Renal pelvis (tissue), 4 donors: ENCODE results near the gene ARHGEF26. TPM values are rescaled to one million over a fixed set of nuclear protein-coding genes. Genes with fewer than 3 reads are reported as not detected.

Experiments used
- DNase-seq: peaks from one replicate; pipeline ENCODE4 v3.0.0-alpha.2; 2013
- polyA plus RNA-seq, 3 donors: library from polyadenylated mRNA; unstranded; fragments of 120-200 nt; gene quantifications; one replicate each; pipeline ENCODE4 v1.2.1, GENCODE V29; 2013; ENCODE audit not compliant: insufficient read length in 3 of 3

The ARHGEF26 gene
- polyA plus RNA-seq, 3 donors, result 13.4 to 17.0 (median 16.6) TPM

DNA sequence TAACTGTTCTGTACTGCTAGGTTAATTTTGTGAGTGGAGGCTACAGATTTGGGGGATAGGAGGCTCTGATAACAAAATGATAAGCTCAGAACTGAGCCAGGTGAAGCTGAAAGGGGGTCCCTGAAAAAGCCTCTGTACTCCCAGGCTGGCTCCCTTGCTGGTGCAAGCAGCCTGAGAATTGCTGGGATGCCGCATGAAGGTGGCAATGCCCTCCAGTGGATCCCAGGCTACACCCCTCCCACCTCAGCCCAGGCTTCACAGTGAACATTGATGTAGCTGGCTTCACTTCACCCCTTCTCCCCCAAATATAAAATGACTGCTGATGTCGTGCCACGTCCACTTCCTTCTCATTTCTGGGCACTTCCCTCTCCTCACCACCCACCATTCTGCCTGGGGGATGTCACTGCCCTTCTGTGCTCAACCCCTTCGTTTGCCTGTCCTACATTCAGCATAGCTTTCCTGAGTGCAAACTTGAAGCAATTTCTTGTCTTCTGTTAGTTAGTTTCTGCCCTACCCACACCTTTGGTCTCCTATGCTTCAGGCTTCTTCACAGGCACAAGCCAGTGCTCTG is 9.7 kb upstream of the ARHGEF26 start:
- no peak for DNase-seq

DNA sequence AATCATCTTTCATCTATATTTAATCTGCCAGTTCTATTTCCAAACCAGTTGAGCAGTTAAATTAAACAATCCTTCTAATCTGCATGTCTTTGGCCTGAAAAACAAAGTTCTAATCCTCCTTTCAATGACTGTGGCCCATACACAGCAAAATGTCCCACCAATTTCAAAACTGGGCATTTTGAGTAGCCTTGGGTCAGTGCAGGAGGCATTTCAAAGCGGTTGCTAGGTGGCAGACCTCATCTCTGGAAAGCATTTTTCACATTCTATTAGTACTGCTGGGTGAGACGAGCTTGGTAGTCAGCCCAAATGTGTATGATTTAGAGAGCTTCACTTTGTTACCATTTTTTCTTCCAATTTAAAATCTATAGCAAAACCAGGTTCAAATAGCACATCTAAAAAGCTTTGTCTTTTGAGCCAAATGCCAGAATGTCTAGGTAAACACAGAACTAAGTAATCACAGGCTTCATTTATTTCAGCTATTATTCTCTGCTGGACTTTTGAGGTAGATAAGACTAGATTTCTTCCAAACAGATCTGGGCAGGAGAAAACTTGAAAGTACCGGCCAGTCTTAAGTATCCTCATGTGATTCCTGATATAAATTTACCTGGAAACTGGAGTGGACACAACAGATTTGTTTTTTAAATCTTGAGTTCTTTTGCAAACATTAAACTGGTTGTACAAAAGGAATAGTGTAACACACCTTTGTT is 8.9 kb upstream of the ARHGEF26 start:
- no peak for DNase-seq

DNA sequence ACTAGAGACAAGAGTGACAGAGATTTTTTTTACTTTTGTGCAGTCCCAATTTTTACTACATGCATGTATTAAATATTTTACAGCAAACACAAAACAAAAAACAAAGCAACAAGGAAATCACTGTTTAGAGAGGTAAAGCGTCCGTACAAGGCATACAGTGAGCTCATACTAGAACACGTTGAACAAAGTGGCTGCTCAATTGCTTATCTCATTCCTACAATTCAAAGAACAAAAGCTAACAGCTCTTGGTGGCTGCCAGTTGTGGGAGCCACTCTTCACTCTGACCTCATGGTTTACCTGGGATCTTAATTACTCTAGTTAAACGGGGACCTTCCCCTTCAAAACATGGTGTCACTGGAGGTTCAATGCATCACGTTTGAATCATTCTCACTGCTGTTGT is 7.6 kb upstream of the ARHGEF26 start:
- no peak for DNase-seq

DNA sequence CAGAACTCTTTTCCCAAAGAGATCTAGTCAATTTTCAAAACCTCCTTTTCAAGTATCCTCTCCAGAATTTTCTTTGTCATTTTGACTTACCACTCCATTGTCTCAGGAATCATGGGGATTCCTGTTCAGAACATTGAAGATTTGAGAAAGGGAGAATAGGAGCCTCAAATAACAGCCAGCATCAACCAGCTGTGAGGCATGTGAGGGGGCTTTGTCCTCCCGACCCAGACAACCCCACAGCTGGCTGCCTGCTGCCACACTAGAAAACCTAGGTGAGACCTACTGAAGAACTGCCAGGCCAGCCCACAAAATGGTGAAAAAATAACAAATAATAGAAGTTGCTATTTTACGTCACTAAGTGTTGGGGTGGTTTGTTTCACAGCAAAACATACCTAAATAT is 5.9 kb upstream of the ARHGEF26 start:
- DNase-seq, result no peak

DNA sequence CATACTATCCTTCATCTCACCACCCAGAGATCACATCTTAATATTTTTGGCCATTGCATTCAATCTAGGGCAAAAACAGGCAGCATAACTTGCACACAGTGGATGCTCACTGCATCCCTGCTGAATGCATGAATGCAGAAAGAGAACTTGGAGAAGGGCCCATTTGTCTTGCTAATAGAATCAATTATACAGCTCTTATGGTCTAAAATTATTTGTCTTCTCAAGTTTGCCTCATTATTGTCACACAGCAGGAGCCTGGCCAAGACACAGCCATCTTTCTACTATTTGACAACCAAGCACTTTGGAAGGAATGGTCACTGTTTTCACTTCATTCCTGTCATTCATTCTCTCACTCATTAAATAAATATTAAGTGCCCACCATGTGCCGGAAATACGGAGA is 1.2 kb upstream of the ARHGEF26 start:
- no peak for DNase-seq

DNA sequence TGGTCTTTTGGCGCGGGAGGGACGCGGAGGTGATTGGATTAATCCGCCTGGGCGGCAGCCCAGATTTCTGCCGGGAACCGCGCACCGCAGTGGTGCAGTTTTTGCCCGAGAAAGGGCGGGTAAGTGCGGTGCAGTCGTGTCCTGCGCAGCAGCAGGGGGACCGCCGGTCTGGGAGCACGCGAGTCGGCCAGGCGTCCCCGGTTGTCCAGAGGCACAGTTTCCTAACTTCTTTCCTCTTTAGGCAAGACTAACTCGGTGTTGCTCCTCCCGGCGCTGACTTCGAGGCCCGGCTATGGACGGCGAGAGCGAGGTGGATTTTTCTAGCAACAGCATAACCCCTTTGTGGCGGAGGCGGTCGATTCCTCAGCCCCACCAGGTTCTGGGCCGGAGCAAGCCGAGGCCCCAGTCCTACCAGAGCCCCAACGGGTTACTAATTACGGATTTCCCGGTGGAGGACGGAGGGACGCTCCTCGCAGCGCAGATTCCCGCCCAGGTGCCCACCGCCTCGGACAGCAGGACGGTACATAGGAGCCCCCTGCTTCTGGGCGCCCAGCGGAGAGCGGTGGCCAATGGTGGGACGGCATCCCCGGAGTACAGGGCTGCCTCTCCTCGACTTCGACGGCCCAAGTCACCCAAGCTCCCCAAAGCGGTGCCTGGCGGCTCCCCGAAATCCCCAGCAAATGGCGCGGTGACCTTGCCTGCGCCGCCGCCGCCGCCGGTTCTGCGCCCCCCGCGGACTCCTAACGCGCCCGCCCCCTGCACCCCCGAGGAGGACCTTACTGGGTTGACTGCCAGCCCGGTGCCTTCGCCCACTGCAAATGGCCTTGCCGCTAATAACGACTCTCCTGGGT is 736 bp downstream of the ARHGEF26 start:
- peak; percentile 36 for DNase-seq

DNA sequence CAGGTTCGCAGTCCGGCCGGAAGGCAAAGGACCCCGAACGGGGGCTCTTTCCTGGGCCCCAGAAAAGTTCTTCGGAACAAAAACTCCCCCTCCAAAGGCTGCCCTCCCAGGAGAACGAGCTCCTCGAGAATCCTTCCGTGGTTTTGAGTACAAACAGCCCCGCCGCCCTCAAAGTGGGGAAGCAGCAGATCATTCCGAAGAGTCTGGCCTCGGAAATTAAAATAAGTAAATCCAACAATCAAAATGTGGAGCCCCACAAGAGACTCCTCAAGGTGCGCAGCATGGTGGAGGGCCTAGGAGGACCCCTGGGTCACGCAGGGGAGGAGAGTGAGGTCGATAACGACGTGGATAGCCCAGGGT is 1.3 kb downstream of the ARHGEF26 start:
- DNase-seq, result no peak

DNA sequence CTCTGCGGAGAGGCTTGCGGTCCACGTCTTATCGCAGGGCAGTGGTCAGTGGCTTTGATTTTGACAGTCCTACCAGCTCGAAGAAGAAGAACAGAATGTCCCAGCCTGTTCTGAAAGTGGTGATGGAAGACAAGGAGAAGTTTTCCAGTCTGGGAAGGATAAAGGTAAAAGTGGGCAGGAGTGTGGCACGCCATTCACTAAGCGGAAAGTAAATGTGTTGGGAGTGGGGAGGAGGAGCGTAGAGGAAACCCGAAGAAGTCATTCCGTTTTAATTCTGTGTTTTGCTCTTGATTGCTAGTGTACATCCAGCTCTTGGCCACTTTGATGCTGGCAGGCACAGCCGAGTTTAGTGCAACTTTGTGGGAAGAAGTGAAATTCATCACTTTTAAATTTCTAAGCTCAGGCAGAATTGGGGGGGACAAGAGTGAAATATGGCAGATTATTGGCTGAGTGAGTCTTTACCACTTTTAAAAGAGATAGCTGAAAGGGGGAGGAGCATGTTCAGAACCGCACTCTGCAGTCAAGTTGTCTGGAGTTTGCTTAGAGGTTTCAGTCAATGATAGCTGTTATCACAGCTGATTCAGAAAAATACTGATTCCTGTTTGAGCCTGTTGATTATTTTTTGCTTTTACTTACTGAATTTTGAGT is 1.8 kb downstream of the ARHGEF26 start:
- peak; percentile 23 for DNase-seq

DNA sequence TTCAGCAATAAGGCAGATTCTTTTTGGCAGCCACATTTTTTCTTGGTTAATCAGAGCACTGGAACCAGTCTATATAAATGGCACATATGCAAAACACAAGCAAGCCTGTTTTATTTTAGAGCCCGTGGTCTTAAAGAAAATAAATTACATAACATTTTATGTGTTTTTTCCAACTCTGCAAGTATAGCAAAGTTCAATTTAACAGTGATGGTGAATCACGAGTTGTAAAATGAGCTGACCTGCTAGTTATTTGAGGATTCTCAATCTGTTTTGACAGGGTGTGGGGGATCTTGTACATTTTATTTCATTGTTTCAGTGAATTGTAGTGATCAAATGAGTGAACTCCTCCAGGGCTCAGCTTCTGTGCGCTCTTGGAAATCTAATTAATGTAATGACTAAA is 2.7 kb downstream of the ARHGEF26 start:
- DNase-seq, result no peak

DNA sequence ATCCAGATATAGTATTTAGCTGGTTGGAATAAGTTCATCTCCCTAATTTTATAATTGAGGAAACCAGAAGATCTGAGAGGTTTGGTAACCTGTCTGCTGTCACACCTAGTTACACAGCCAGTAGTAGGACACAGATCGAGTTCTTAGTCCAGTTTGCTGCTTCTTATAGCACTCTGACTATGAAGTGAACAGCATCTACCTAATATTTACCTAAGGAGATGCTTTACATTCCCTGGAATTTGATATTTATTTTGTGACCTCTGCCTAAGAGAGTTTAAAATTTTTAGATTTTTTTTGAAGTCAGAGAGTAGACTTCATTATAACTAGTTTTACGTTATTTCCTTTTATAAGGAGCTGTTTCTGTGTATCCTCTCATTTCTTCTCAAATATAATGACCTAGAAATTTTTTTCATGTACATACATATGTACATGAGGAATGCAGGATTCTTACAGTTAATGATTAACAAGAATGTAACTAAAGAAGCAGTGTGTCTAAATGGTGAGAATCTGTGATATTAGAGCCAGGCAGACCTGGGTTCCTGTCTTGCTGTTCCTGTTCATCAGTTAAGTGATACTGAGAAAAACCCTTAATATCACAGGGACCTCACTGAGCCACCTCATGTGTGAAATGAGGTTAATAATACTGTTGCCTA is 4.3 kb downstream of the ARHGEF26 start:
- no peak for DNase-seq

DNA sequence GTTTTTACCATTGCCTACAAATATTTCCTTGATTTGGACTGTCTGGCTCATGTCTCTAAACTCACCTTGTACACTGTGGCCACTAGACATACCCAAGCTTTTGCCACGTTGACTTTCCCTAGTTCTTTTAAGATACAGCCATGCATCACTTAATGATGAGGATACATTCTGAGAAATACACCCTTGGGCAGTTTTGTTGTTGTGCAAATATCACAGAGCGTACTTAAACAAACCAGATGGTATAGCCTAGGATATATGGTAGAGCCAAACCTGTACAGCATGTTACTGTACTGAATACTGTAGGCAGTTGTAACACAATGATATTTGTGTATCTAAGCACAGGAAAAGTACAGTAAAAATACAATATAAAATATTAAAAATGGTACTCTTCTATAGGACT is 5.5 kb downstream of the ARHGEF26 start:
- DNase-seq, result no peak

DNA sequence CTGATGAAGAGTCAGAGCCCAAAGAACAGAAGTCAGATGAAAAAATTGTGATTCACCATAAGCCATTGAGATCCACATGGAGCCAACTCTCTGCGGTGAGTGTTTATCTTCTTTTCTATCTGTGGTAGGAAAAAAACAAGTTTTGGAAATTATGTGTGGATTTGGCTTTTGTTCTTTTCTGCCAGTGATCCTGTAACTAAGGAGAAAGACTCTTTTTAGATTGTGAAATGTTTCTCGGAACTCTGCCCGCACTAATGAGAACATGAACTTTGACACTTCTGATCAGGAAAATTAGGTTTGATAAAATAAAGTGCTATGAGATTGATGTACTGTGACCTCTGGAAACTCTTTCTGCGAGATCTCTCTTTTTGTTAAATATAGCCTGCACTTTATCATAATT is 8.4 kb downstream of the ARHGEF26 start:
- no peak for DNase-seq

DNA sequence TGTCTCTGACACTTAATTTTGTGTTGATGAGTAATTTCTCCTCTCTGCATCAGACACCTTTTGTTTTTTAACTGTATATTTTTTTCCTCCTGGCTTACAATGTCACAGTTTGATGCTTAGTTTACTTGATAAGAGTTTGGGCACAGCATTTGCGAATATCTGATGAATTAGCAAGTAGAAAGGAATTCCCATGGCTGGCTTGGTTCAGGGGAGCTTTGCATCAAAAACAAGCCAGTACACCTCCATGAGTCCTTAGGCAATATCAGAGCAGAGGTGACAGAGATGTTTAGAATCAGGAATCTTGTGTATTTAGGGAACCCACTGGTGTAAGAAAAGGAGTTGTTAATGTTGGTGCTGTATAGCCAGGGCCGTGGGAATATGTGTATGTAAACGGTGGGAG is 9.3 kb downstream of the ARHGEF26 start:
- no peak for DNase-seq

DNA sequence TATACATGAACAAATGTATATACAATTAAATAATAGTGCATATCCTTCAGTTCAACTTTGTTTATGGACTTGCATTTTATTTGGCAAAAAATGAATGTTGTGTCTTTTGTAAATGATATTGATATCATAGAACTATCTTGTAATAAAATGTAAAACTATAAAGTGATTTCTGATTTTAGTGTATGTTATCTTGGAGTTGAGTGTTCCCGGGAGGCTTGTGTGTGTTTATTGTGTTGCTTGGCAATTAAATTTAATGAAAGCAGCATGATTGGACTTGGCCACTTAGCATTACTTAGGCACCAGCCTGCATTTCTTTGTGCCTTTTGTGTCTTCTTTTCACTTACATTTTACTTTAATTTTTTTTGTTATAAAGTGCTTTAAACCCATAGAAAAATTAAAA is 10.6 kb downstream of the ARHGEF26 start:
- no peak for DNase-seq

DNA sequence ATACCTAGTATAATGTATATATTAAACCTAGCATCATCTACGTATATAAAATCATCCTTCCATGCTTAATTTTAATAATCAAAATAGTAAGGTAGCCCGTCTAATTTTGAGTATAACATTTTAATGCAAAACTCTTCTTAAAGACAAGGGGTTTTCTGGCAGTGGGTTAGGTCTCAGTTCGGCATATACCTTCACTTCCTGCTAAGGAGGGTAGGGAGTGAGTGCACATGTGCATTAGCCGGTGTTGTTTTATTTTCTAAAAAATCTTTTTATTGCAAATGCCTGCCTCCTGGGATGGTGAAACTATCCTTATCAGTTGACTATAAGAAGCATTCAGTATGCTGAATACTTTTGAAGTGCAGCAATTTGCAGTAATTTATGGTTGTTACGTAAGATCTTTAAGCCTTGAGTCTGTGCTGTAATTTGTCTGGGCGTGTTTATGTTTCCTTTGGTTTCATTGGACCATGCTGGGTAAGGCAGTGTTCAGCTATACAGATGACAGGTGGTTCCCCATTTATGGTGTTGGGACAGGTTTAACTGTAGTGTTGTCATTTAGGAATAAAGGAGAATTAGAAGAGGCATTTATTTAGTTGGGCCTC is 11.7 kb downstream of the ARHGEF26 start:
- DNase-seq, result no peak

DNA sequence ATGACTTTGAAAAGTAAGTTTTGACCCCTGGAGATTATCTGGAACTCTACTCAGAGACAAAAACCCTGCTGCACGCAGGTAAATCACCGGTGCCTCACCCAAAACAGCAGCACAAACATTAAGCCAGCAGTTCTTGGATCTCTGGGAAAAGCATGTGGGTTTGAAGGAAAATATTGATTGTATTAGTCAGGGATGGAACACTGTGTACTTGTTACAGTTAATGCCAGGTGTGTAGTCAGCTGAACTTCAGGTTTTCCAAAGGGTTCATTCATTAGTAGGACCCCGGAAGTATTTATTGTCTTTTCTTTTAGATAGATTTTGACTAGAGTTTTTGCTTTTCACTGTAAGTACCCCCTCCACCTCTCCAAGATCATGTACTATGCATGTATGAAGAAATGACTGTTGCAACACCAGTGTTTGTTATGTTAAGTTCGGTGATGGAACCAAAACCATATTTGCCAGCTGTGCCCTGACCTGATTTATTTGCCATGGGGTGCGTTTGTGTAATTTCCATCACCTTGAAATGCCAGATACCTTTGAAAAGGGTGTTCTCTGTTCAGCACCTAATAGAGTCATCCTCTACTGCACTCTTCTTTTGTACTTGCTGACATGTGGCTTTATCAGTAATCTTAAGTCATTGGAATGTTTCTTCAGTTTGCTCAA is 14.5 kb downstream of the ARHGEF26 start:
- no peak for DNase-seq

DNA sequence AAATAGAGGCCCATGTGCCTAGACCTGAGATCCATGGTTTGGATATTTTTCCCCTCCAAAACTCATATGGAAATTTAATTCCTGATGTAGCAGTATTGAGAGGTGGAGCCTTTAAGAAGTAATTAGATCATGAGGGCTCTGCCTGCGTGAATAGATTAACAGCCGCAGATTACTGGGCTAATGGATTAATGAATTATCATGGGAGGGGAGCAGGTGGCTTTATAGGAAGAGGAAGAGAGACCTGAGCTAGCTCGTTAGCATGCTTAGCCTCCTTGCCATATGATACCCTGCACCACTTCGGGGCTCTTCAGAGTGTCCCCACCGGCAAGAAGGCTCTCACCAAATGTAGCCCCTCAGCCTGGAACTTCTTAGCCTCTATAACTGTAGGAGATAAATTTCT is 15.8 kb downstream of the ARHGEF26 start:
- DNase-seq, result no peak

DNA sequence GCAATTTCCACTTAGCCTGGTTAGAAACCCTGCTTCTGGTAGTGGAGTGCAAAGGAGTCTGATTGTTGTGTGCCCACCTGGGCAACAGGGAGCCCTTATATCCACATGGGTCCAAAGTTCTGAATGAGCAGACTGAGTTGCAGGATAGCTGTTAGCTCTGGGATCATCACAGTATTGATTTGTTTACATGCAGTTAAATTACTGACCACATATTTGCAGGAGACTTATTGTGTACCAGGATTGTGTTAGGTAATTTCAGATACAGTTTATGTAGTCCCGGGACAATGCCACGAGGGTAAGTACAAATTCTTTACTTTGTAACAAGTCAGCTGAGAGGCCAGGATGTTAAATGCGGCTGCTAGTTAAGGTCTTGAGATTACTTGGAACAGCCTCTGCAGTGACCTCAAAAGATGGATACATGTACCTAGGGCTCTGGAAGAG is 18.8 kb downstream of the ARHGEF26 start:
- no peak for DNase-seq

DNA sequence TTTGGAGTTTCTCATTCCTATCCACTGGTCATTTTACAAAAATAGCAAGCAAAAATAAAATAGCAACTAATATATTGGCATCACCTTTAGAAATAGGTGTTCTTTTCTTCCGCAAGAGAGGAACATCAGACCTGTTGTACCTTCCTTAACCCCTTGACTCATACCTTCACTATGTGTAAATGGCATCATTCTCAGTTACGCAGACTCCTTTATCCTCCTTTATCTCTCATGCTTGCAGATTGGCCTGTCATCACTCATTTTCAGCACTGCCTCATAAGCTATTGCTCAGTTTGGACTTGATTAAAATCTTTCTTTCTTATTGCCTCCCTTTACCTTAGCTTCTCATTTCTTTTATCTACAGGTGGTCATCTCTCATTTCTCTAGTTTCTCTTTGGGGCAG is 21.4 kb downstream of the ARHGEF26 start:
- DNase-seq, result no peak

DNA sequence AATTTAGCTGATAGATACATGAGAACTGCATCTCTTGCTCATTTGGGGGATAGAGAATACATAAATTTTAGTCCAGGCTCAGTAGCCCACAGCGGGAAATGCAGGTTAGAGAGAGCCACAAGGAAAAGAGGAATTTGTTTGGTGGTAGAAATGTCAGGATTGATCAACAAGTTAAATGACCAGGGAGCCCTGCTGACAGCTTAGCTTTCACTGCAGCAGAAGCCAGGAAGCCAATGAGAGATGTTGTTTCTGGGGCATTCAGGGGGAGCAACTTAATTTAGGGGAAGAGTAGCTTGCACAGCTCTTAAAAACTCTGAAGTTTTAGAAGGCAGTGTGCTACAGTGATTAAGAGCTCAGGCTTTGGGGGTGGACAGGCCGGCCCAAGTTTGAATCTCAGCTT is 22.7 kb downstream of the ARHGEF26 start:
- no peak for DNase-seq

DNA sequence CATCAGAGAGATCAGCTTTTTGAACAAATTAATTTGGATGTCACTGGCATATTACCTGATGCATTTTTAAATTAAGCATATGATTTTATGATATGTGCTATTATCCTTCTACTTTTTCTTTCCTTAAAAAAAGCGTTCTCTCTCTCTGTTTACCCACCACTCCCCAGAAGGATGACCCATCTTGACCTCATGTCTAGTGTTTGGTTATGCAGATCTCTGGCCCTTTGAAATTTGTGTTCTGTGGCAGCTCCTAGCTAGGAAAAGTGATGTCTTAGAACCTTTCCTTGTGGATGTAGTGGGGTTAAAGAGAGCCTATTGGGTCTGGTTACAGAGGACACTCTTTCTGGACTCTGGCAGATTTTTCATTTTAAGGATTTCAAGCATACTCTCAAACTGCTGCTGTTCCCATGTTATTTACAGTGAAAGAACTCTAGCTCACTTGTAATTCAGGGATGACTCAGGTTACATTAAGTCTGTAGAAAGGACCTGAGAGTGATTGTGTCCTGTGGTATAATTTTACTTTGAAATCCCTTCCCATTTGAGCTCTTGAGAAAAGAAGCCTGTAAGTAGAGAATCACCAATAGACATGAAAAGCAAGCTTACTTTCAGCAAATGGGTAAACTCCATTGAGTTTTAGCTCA is 23.8 kb downstream of the ARHGEF26 start:
- no peak for DNase-seq
